A673 (cell line): ENCODE results near the gene CXXC1. TPM values are rescaled to one million over a fixed set of nuclear protein-coding genes. Genes with fewer than 3 reads are reported as not detected.

Experiments
- Bru-seq: library from RNA; stranded (reverse); fragments of 400-500 nt; gene quantifications from one replicate; lab custom pipeline; 2021; lab: Mats Ljungman, UMichigan
- BruChase-seq, 2 experiments: library from RNA; stranded (reverse); fragments of 400-500 nt; gene quantifications; one replicate each; lab custom pipeline; 2021; lab: Mats Ljungman, UMichigan
- BruUV-seq: library from RNA; stranded (reverse); fragments of 400-500 nt; replicated peaks from 2 replicates; lab custom pipeline; 2021; lab: Mats Ljungman, UMichigan
- CTCF ChIA-PET: fragments of 300-600 bp; sonication (Branson Sonifier 250); formaldehyde crosslinking; loops from one replicate; lab custom pipeline; 2022; ENCODE audit warnings: antibody characterized with exemption; lab: Charles Lee
- POLR2A ChIA-PET: fragments of 300-600 bp; sonication (Branson Sonifier 250); formaldehyde crosslinking; loops from one replicate; lab custom pipeline; 2022; ENCODE audit warnings: antibody characterized with exemption; ENCODE audit not compliant: low non-redundant PET; lab: Charles Lee
- DNase-seq: peaks from one replicate; pipeline ENCODE4 v3.0.0-alpha.2; 2015; ENCODE audit warnings: low spot score
- H3K27ac ChIP-seq: fragments of 200-600 bp; sonication (generic); 2 replicates; pipeline ENCODE4 v1.5.1; 2016; ENCODE audit warnings: mixed run types, low read depth, mild to moderate bottlenecking, mixed read lengths, antibody characterized with exemption, low read length; ENCODE audit not compliant: poor library complexity, severe bottlenecking
- H3K27me3 ChIP-seq: fragments of 200-600 bp; sonication (generic); replicated peaks from 2 replicates; pipeline ENCODE4 v1.6.1; 2017; ENCODE audit warnings: mixed run types, low read depth, mild to moderate bottlenecking, mixed read lengths, antibody characterized with exemption, low read length; ENCODE audit not compliant: insufficient read depth, poor library complexity
- H3K36me3 ChIP-seq: fragments of 200-600 bp; sonication (generic); 2 replicates; pipeline ENCODE4 v1.6.1; 2016; ENCODE audit warnings: mixed run types, mild to moderate bottlenecking, mixed read lengths, antibody characterized with exemption, low read length; ENCODE audit not compliant: insufficient read depth, poor library complexity, severe bottlenecking
- H3K4me1 ChIP-seq: fragments of 200-600 bp; sonication (generic); 2 replicates; pipeline ENCODE4 v1.6.1; 2017; ENCODE audit warnings: mixed run types, mild to moderate bottlenecking, mixed read lengths, antibody characterized with exemption, low read length; ENCODE audit not compliant: insufficient read depth, poor library complexity, severe bottlenecking
- H3K4me3 ChIP-seq: fragments of 200-600 bp; sonication (generic); 2 replicates; pipeline ENCODE4 v1.5.1; 2016; ENCODE audit warnings: low read depth, mixed run types, mild to moderate bottlenecking, mixed read lengths, low read length; ENCODE audit not compliant: poor library complexity, severe bottlenecking
- H3K9me3 ChIP-seq: fragments of 200-600 bp; sonication (generic); 2 replicates; pipeline ENCODE4 v1.6.1; 2016; ENCODE audit warnings: mixed run types, low read depth, mild to moderate bottlenecking, mixed read lengths, antibody characterized with exemption, low read length; ENCODE audit not compliant: poor library complexity, severe bottlenecking
- CTCF ChIP-seq: fragments of 300-800, 200-600 bp; sonication (generic); conservative IDR thresholded peaks from 2 replicates; pipeline ENCODE4 v1.5.1; 2017; ENCODE audit warnings: low read depth, mild to moderate bottlenecking, antibody characterized with exemption, low read length, moderate library complexity, mixed read lengths
- EZH2 ChIP-seq: fragments of 200-600 bp; sonication (generic); IDR thresholded peaks from 2 replicates; pipeline ENCODE4 v1.6.1; 2017; ENCODE audit warnings: borderline replicate concordance, low read depth, mild to moderate bottlenecking, mixed read lengths, antibody characterized with exemption, low read length; ENCODE audit not compliant: poor library complexity, severe bottlenecking
- intact Hi-C: fragments of 100-400 bp; cut with micrococcal nuclease; formaldehyde crosslinking; loops from one replicate; pipeline ENCODE4 v1.10.0; 2022; ENCODE audit not compliant: unreplicated experiment
- long read RNA-seq: library from polyadenylated mRNA; stranded (forward); transcript quantifications from one replicate; pipeline ENCODE4 v2.0.0, GENCODE V29; 2022
- total RNA-seq: library from RNA; stranded (reverse); gene quantifications from 2 replicates; pipeline ENCODE4 v1.2.3, GENCODE V29; 2021

The CXXC1 gene
- total RNA-seq, result 89.5 and 94.5 TPM in 2 replicates
- Bru-seq, nascent RNA, result percentile 59 among the genes with signal in this experiment
- BruChase-seq, experiment 1, labeled RNA remaining after a 2-hour chase, result percentile 71 among the genes with signal in this experiment
- BruChase-seq, experiment 2, labeled RNA remaining after a 6-hour chase, result percentile 85 among the genes with signal in this experiment
- long read RNA-seq, transcript CXXC1-201 (15 exons, 2,936 nt), result major isoform, 73 of 128 reads
- long read RNA-seq, partial matches to known transcripts, result 13 of 128 reads
- long read RNA-seq, other reads (novel, unspliced or antisense), result 39 of 128 reads

- no peaks in the 10 kb centered on the region for H3K4me1 ChIP-seq
- intact Hi-C loops, result no loop called here
- no peaks in the 10 kb centered on the region for H3K9me3 ChIP-seq
- peaks cover 25% of the 10 kb centered on the region for H3K36me3 ChIP-seq
- CTCF ChIA-PET, result no interaction called here
- peak within 1 kb of the TSS; percentile 64 for H3K27ac ChIP-seq
- H3K4me3 ChIP-seq, result peak within 1 kb of the TSS; percentile 86
- TF ChIP-seq EZH2, result no peak
- peak; percentile 47 for TF ChIP-seq CTCF
- POLR2A ChIA-PET, result no interaction called here
- no TSS peak for BruUV-seq
- no peaks in the 10 kb centered on the region for H3K27me3 ChIP-seq
- peak; percentile 100 for DNase-seq
Observed at GRCh38 chr18:50287441-50288347, at the start of gene CXXC1. CXXC1 (minus strand) TSS chr18:50287692; CDS start chr18:50287589, 103 bp downstream.

GRCh38 chr18:50334546-50335152, 47.2 kb upstream of the CXXC1 start:
- DNase-seq, result no peak
- Histone ChIP-seq H3K4me1 (no peaks in the 10 kb centered on the region), H3K9me3 (no peaks in the 10 kb centered on the region), H3K27me3 (peaks cover 5% of the 10 kb centered on the region), H3K27ac (no peak overlapping the region), H3K36me3 (no peaks in the 10 kb centered on the region), H3K4me3 (no peak overlapping the region)
- no TSS peak for BruUV-seq
- intact Hi-C loops, result no loop called here
- ChIA-PET POLR2A (no interaction called here), CTCF (no interaction called here)
- TF ChIP-seq CTCF (no peak), EZH2 (no peak)

- Histone ChIP-seq H3K4me1 (no peaks in the 10 kb centered on the region), H3K36me3 (no peaks in the 10 kb centered on the region), H3K27me3 (peaks cover under 1% of the 10 kb centered on the region), H3K4me3 (no peak overlapping the region), H3K27ac (no peak overlapping the region), H3K9me3 (no peaks in the 10 kb centered on the region)
- POLR2A ChIA-PET, result no interaction called here
- DNase-seq, result no peak
- CTCF ChIA-PET, result no interaction called here
- BruUV-seq, result no TSS peak
- TF ChIP-seq EZH2 (no peak), CTCF (no peak)
- intact Hi-C loops, result no loop called here
Observed at GRCh38 chr18:50331691-50332090, 44.2 kb upstream of the CXXC1 start.
